Hindlimb muscle (tissue), 1 donor: ENCODE results near the gene PPP1R14D. TPM values are rescaled to one million over a fixed set of nuclear protein-coding genes. Genes with fewer than 3 reads are reported as not detected.

Source experiments
- DNase-seq: peaks from one replicate; pipeline ENCODE4 v3.0.0-alpha.2; 2013
- polyA plus RNA-seq: library from polyadenylated mRNA; unstranded; fragments of 120-200 nt; gene quantifications from one replicate; pipeline ENCODE4 v1.2.1, GENCODE V29; 2013; ENCODE audit not compliant: insufficient read length

Gene PPP1R14D
- polyA plus RNA-seq, 1 donor = not detected

DNA sequence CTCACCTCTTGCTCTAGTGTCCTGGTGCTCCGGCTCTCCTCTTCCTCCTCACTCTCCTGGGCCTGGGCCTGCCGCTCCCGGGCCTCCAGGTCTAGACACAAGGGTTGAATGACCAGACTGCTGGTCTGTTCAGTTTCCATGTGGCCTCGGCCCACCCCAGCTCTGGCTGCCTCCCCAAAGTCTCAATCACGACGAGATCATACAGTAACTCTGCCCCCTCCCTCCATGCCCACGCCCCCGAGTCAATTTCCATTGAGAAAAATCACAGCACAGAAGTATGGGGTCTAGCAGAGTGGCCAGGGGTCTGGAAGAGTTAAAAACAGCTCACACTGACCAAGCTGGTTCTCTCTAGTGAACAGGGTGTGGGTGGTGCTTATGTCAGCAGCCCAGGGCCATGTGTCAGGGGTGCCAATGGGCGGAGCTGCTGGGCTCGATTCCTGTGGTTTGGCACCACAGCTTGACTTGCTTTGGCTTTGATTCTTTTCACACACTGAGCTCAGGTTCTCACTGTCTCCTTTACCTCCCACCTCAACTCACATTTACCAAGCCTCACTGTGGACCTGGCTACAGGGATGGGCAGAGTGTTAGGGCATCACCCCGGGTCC lies 51.9 kb downstream of the PPP1R14D start:
- DNase-seq = no peak

GRCh38 chr15:40775740-40776536 lies 52.6 kb downstream of the PPP1R14D start:
- DNase-seq = no peak

DNA sequence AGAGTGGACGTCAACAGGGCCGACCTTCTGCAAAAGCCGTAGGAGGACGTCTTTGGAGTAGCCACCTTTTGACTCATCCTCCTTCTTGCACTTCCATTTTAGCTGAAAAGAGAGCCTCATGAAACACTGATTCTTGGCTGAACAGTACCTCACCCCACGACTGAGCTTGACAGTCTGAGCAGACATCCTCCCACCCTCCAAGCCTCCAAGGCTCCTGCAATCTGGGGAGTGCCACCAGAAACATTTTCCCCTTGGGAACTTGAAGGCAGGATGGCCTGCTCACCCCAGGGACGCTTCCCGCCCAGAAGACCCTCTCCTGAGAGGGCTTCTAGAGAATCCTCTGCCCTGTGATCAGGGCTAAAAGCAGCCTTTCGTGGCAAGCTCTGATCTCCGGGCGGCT lies 53.5 kb downstream of the PPP1R14D start:
- no peak for DNase-seq

- DNase-seq = no peak
These were observed 54.6 kb downstream of the PPP1R14D start for GRCh38 chr15:40773902-40774301.

- no peak for DNase-seq
These were observed 55.0 kb downstream of the PPP1R14D start for GRCh38 chr15:40773496-40773895.

- DNase-seq = no peak
These were observed 56.5 kb downstream of the PPP1R14D start for GRCh38 chr15:40772014-40772413.

DNA sequence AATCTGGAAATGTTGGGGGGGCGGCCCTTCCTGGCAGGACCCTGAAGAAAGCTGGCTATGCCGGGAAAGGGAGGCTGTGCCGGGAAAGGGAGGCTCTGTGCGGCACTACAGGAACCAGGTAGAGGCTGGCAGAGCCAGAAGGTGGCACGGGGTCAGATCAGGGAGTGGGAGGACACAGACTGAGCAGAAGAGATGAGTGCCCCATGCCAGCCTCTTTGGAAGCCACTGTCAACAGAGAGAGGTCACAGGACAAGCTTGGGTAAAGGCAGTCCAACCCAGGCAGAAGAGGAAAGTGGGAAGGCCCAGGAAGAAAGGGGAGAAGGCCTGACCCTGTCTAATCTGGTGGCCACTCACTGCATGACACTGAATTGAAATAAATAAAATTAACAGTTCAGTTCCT lies 57.3 kb downstream of the PPP1R14D start:
- no peak for DNase-seq

DNA sequence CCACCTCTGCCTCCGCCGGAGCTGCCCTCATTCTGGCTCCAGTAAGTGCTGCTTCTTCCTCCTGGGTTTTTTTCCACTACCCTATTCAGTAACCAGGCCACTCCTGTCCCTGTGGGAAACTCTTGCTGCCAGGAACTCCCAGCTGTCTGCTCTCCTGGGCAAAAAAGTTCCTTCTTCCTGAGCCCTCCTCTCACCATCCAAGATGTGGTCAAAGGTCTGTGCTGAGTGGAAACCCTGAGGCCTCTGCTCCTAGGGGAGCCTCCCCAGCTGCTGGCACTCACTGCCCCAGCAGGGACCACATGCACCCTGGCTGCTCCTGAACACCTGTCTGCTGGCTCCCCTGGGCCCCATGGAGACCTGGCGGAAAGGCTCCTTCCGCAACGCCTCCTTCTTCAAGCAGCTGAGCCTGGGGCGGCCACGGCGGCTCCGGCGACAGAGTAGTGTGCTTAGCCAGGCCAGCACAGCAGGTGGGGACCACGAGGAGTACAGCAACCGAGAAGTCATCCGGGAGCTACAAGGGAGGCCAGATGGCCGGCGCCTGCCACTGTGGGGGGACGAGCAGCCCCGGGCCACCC lies 58.3 kb downstream of the PPP1R14D start:
- DNase-seq = no peak

DNA sequence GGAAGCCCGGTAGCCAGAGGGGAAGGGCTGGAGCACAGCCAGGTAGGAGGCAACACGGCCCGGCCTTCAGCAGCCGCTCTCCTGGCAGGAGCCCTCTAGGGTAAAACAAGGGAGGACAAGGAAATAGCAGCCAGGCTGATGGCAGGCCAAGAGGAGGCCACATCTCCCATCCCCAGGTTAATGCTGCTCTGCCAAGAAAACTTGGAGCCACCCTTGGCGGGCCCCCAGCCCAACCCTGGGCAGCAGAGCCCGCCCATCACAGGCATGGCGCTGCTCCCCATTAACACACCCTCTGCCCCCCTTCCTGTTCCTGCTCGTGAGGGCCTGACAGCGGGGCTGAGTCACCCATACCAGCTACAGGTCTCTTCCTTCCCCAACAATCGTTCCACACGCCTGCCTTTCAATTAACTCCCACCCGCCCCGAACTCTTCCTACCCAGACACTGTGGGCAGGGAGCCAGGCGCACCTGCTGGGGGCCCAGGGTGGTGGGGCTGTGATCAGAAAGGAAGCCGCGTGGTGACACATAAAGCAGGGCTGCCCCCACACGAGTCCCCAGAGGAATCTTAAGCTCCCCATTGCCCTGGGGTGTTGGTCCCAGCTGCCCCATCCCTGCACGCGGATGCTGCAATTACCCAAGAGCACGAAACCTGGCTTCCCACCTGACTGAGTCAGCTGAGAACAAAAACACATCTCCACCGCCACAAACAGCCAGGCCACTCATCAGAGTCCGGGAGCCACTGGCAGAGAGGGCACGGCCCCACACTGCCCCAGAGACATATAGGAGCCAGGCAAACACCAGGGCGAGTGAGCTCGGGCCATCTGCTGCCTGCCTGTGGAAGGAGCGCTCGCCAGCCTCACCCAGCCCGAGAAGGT lies 59.0 kb downstream of the PPP1R14D start, which contains the start of gene C15orf62:
Gene C15orf62, plus strand, starts transcription at position 707 of the 873 bp plus-strand sequence. CDS start 516 bp downstream, outside the sequence.
- no peak for DNase-seq

- DNase-seq = no peak
These were observed 59.8 kb downstream of the PPP1R14D start for GRCh38 chr15:40768521-40769273.

- DNase-seq = no peak
These were observed 60.5 kb downstream of the PPP1R14D start for GRCh38 chr15:40767838-40768500.

DNA sequence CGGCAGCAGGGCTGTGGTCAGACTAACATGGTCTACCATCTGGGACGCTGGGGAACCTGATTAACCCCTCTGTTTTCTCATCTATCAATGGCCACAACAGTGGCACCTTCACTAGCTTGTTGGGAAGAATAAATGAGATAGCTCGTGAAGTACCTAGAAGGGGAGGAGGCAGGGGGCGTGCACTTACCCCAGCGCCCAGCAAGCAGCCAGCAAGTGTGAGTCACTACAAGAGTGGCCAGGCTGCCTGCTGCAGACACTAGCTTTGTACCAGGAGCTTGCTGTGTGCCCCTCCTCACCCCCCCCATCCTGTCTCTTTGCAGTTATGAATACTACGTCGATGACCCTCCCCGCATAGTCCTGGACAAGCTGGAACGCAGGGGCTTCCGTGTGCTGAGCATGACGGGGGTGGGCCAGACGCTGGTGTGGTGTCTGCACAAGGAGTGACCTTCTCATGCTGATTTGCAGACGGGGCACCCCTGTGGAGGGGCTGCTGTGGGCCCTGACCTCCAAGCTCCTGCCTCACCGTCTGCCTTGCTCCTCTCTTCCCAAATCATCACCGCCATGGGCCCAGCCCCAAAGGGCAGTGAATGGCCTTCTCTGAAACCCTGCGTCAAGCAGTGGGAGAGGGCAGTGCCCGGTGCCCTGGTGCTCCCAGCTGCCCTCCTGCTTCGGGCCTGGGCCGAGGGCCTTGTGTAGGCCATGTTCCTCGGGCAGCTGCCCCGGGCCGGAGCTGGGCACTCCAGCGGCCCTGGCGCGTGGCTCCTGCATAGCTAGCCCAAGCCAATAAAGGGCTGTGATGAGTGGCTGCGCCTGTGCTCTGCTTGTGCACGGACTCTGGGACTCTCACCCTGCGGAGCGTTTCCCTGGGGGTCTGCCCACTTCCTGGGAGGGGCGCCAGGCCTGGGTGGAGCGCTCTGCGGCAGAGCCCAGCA lies 61.3 kb downstream of the PPP1R14D start:
- DNase-seq = no peak

DNA sequence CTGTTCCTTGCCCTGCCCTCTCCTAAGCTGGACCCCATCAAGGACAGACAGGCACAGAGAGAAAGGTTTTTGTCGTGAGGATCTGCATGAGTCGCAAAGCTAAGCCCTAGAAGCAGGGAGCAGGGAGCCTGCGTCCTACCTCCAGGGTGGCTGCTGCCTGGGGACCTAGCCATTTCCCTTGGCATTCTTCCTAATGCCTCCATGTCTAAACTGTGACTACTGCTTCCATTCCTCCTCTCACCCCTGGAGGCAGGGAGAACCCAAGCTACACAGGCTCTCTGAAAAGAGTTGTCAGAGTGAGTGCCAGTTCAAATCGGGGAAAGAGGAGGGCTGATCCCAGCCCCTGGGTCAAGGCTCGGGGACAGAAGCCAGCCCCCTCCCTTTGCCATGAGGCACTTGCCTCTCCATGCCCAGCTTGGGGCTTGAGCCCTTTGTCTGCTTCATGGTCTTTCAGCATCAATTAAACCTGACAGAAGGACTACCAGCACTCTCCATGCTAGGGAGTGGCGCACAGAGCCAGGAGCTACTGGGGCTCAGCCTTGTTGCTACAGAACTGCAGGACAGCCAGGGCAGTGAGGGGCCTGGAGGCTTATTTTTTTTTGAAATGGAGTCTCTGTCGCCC lies 62.2 kb downstream of the PPP1R14D start:
- no peak for DNase-seq

Other genes with a start within 250 kb of the PPP1R14D start
- gene KNL1, start 234.5 kb downstream of the PPP1R14D start, polyA plus RNA-seq = 9.0 TPM
- gene RAD51, start 133.5 kb downstream of the PPP1R14D start, polyA plus RNA-seq = 6.1 TPM
- gene RMDN3, start 73.5 kb downstream of the PPP1R14D start, polyA plus RNA-seq = 24.4 TPM
- gene GCHFR, start 64.6 kb downstream of the PPP1R14D start, polyA plus RNA-seq = 4.7 TPM
- gene C15orf62, start 58.7 kb downstream of the PPP1R14D start, polyA plus RNA-seq = 1.4 TPM
- gene ZFYVE19, start 21.6 kb downstream of the PPP1R14D start, polyA plus RNA-seq = 20.3 TPM
- 21.5 TPM for gene DNAJC17, start 21.2 kb downstream of the PPP1R14D start, polyA plus RNA-seq
- 1.3 TPM for gene SPINT1, start 15.3 kb upstream of the PPP1R14D start, polyA plus RNA-seq
- 0.30 TPM for gene RHOV, start 45.5 kb upstream of the PPP1R14D start, polyA plus RNA-seq
- 9.6 TPM for gene VPS18, start 65.7 kb upstream of the PPP1R14D start, polyA plus RNA-seq
- 16.7 TPM for gene DLL4, start 100.6 kb upstream of the PPP1R14D start, polyA plus RNA-seq
- 3.1 TPM for gene CHAC1, start 124.8 kb upstream of the PPP1R14D start, polyA plus RNA-seq